Measurements from ENCODE around the gene INSYN2B.

The INSYN2B gene

DNA sequence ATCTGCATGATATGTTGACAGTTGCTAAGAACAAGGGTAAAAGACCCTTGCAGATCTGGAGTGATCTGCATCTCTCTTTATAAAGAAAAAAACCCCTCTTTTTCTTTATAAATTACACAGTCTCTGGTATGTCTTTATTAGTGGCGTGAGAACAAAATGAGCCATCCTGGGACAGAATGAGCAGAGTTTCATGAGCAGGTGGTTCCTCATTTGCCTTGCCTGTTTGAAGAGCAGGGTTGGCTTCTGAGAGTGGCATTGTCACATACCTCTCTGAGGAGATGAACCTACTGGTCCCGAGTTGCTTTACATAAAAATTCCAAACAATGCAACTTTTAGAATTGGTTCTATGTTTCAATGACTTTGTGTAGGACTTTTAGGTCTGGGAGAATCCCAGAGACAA lies 94.3 kb downstream of the INSYN2B start:
- H3K27me3 ChIP-seq (ENCODE audit: control insufficient read depth, insufficient read depth, low read length): no peaks in the 10 kb centered on the region
- no peak overlapping the region for H3K4me3 ChIP-seq (ENCODE audit: low read length)
- H3K4me1 ChIP-seq (ENCODE audit: control insufficient read depth, insufficient read depth, low read length): no peaks in the 10 kb centered on the region
- H3K9ac ChIP-seq (ENCODE audit: low read depth, low read length): no peak overlapping the region
- H3K36me3 ChIP-seq (ENCODE audit: insufficient read depth, low read length): peaks cover 17% of the 10 kb centered on the region
- H3K9me3 ChIP-seq (replicated peaks; ENCODE audit: low read length): no peaks in the 10 kb centered on the region
- no peak overlapping the region for H3K4me2 ChIP-seq (ENCODE audit: low read length)

DNA sequence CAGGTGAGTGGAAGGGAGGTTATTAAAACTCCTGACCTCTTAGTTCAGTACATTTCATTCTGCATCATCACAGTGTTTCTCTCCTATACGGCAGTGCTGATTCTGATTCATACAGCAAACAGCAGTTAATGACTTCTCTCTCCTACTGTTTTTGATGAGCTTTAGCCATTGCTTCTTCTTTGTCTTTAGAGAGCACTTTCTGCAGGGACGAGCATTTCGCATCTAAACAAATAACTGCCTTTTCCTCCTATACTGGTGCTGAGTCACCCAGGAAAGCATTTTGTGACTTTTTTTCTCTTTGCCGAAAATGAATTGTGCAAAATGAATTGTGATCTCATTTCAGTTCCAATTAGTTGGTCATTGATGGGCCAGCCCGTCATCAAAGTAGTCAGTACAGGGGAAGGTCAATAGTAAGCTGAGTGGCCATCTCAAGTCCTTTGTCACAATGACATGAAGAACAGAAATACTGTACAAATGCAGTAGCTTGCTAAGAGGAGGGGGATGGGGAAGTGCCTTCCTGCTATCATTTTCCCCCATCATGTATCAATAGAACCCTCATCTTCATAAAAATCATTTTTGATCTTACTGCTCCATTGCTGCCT lies 98.5 kb downstream of the INSYN2B start:
- Histone ChIP-seq H3K4me2 (ENCODE audit: low read length) (no peak overlapping the region), H3K4me1 (ENCODE audit: control insufficient read depth, insufficient read depth, low read length) (no peaks in the 10 kb centered on the region), H3K4me3 (ENCODE audit: low read length) (no peak overlapping the region), H3K27me3 (ENCODE audit: control insufficient read depth, insufficient read depth, low read length) (no peaks in the 10 kb centered on the region), H3K9me3 (replicated peaks; ENCODE audit: low read length) (no peaks in the 10 kb centered on the region), H3K9ac (ENCODE audit: low read depth, low read length) (no peak overlapping the region), H3K36me3 (ENCODE audit: insufficient read depth, low read length) (peaks cover 41% of the 10 kb centered on the region)

DNA sequence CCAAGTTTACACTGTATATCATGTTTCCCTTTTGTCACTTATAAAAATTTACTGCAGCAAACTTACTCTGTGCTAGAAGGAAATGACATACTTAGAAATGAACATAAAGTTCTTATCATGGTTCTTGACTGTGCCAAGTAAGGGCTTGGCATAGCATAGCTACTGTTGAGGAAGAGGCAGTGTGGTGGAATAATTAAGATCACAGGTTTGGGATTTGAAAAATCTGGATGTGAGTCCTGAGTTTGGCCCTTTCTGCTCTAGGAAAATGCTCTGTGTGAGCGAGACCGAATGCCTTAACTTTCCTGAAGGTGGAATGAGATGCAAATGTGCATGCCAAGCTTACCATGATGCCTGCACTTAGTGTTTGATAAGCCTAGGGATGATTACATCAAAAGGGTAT lies 99.5 kb downstream of the INSYN2B start:
- Histone ChIP-seq H3K36me3 (ENCODE audit: insufficient read depth, low read length) (peaks cover 41% of the 10 kb centered on the region), H3K27me3 (ENCODE audit: control insufficient read depth, insufficient read depth, low read length) (no peaks in the 10 kb centered on the region), H3K4me2 (ENCODE audit: low read length) (no peak overlapping the region), H3K9ac (ENCODE audit: low read depth, low read length) (no peak overlapping the region), H3K9me3 (replicated peaks; ENCODE audit: low read length) (no peaks in the 10 kb centered on the region), H3K4me3 (ENCODE audit: low read length) (no peak overlapping the region), H3K4me1 (ENCODE audit: control insufficient read depth, insufficient read depth, low read length) (no peaks in the 10 kb centered on the region)

DNA sequence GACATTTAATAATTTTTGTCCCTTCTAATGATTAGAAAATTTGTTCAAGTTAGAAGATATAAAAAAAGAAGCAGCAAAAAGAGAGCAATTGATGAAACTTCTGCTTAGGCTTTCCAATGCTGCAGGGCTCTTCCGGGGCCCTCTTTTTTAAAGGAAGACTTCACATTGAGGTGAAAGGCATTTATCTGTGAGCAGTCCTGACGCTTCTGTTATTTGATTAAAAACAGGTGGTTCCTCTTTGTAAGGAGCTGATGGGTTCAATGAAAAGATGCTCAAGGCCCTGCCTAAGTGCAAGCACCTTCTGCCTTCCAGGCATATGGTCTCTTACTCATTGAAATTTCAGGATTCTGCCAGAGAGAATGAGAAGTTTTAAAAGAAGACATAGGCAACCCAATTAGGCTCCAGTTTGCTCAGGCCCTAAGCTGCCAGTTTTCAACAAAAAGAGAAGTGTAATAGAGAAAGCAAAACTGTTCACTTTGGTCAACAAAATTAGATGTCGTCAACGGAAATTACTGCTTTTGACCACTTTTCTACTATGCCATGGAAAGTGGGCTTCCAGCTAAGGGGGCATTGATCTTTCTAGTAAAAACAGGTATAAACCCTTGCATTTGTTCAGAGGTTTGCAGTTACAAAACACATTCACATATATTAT lies 100.2 kb downstream of the INSYN2B start:
- H3K9ac ChIP-seq (ENCODE audit: low read depth, low read length): no peak overlapping the region
- H3K36me3 ChIP-seq (ENCODE audit: insufficient read depth, low read length): peaks cover 46% of the 10 kb centered on the region
- no peak overlapping the region for H3K4me3 ChIP-seq (ENCODE audit: low read length)
- no peak overlapping the region for H3K4me2 ChIP-seq (ENCODE audit: low read length)
- H3K9me3 ChIP-seq (replicated peaks; ENCODE audit: low read length): no peaks in the 10 kb centered on the region
- H3K4me1 ChIP-seq (ENCODE audit: control insufficient read depth, insufficient read depth, low read length): no peaks in the 10 kb centered on the region
- no peaks in the 10 kb centered on the region for H3K27me3 ChIP-seq (ENCODE audit: control insufficient read depth, insufficient read depth, low read length)

DNA sequence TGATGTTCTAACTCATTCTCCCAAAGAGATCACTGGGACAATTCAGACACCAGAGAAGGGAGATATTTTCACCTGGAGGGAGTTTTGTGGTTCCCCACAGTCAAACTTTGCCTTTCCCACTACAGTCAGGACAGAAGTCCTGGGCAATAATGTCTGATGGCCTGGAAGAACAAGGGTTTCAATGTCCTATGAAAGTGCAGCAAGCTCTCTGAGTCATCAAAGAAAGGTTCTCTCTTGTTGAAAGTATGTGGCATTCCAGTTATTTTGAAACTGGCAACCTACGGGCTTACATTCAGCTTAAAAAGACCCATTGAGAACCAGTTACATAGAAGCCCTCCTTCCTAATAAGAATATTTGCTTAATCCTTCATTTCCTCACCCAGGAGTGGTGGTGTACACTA lies 103.9 kb downstream of the INSYN2B start:
- Histone ChIP-seq H3K27me3 (ENCODE audit: control insufficient read depth, insufficient read depth, low read length) (no peaks in the 10 kb centered on the region), H3K9ac (ENCODE audit: low read depth, low read length) (no peak overlapping the region), H3K4me3 (ENCODE audit: low read length) (no peak overlapping the region), H3K4me2 (ENCODE audit: low read length) (no peak overlapping the region), H3K9me3 (replicated peaks; ENCODE audit: low read length) (no peaks in the 10 kb centered on the region), H3K4me1 (ENCODE audit: control insufficient read depth, insufficient read depth, low read length) (no peaks in the 10 kb centered on the region), H3K36me3 (ENCODE audit: insufficient read depth, low read length) (peaks cover 44% of the 10 kb centered on the region)

DNA sequence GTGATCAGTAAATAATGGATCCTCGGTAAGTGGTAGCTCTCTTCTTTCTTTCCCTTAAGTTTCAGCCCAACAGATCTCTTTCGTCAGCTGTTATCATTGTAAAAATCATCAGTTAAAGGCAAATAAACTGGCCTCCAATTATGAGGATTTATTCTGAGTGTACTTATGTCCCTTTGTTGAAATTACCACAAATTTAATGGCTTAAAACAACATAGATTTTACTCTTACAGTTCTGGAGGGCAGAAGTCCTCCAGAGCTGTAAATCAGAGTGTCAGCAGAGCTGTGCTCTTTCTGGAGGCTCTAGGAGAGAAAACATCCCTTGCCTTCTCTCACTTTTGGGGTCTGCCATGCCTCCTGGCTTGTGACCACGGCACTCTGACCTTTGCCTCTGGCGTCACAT lies 104.6 kb downstream of the INSYN2B start:
- H3K27me3 ChIP-seq (ENCODE audit: control insufficient read depth, insufficient read depth, low read length): no peaks in the 10 kb centered on the region
- H3K4me2 ChIP-seq (ENCODE audit: low read length): no peak overlapping the region
- no peaks in the 10 kb centered on the region for H3K9me3 ChIP-seq (replicated peaks; ENCODE audit: low read length)
- H3K36me3 ChIP-seq (ENCODE audit: insufficient read depth, low read length): peaks cover 37% of the 10 kb centered on the region
- no peak overlapping the region for H3K9ac ChIP-seq (ENCODE audit: low read depth, low read length)
- no peaks in the 10 kb centered on the region for H3K4me1 ChIP-seq (ENCODE audit: control insufficient read depth, insufficient read depth, low read length)
- H3K4me3 ChIP-seq (ENCODE audit: low read length): no peak overlapping the region

DNA sequence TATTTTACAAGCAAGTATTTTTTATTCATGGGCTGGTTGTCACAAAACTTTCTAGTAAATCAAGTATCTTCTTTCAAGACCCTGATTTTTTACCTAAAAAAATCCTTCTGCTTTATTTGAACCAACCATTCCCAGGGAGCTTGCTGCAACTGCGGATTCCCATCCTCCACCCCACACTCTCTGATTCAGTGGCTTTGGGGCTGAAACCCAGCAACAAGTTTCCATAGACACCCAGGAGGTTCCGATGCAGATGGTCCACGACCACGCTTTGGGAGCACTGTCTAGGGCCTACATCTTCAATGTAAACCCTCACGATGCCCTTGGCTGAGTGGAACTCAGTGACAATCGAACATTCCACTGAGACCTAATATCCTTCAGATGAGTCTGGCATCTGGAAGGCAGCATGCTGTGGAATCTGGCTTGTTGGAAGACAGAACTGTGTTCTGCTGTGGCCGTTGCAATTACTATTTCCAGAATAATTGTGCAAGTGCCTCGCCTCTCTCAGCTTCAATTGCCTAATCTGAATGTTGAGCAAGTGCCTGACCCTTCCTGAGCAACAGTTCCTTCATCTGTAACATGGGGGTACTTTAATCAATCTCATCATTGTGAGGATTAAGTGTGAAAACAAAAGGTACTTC lies 105.1 kb downstream of the INSYN2B start:
- no peaks in the 10 kb centered on the region for H3K9me3 ChIP-seq (replicated peaks; ENCODE audit: low read length)
- no peak overlapping the region for H3K9ac ChIP-seq (ENCODE audit: low read depth, low read length)
- H3K4me2 ChIP-seq (ENCODE audit: low read length): no peak overlapping the region
- H3K27me3 ChIP-seq (ENCODE audit: control insufficient read depth, insufficient read depth, low read length): no peaks in the 10 kb centered on the region
- no peaks in the 10 kb centered on the region for H3K4me1 ChIP-seq (ENCODE audit: control insufficient read depth, insufficient read depth, low read length)
- peaks cover 34% of the 10 kb centered on the region for H3K36me3 ChIP-seq (ENCODE audit: insufficient read depth, low read length)
- no peak overlapping the region for H3K4me3 ChIP-seq (ENCODE audit: low read length)

DNA sequence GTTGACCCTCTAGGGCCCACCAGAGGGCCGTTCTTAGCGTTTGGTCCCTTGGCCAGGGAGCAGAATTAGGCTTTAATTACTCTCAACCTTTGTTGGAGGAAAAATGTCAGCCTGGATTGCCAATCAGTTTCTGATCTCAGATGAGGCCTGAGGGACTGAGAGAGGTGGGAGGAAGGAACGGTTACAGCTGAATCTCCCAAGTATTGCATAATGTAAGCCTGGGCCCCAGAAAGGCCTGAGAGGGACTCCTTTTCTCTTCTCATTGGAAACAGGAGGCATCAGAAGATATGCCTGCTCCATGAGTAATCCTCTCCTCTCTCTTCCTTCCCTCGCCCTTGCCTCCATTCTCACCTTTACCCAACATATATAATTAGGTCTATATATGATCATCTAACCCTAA lies 105.7 kb downstream of the INSYN2B start:
- H3K9ac ChIP-seq (ENCODE audit: low read depth, low read length): no peak overlapping the region

DNA sequence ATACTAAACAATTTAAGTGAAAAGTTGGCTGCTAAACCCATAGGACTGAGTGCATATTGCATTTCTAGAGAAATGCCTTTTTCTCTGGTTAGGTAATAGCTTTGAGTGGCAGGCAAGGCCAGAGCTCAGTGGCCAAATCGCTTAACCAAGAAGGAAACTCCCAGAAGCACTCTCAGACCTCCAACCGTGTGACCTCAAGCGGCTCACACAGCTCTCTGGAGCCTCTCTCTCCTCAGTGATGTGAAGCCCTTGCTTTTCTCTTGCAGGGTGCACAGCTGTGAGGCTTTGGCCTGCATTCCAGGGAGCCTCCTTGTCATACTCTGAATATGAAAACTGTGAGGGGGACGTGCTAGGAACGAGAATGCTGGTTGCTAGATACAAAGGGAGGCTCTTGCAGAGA lies 106.7 kb downstream of the INSYN2B start:
- no peaks in the 10 kb centered on the region for H3K27me3 ChIP-seq (ENCODE audit: control insufficient read depth, insufficient read depth, low read length)
- H3K4me2 ChIP-seq (ENCODE audit: low read length): no peak overlapping the region
- H3K9ac ChIP-seq (ENCODE audit: low read depth, low read length): no peak overlapping the region
- H3K9me3 ChIP-seq (replicated peaks; ENCODE audit: low read length): no peaks in the 10 kb centered on the region
- no peaks in the 10 kb centered on the region for H3K4me1 ChIP-seq (ENCODE audit: control insufficient read depth, insufficient read depth, low read length)
- H3K36me3 ChIP-seq (ENCODE audit: insufficient read depth, low read length): peaks cover 27% of the 10 kb centered on the region
- no peak overlapping the region for H3K4me3 ChIP-seq (ENCODE audit: low read length)

More for the DNA sequence above, 105.7 kb downstream of the INSYN2B start:
- Histone ChIP-seq H3K4me2 (ENCODE audit: low read length) (no peak overlapping the region), H3K36me3 (ENCODE audit: insufficient read depth, low read length) (peaks cover 31% of the 10 kb centered on the region), H3K4me1 (ENCODE audit: control insufficient read depth, insufficient read depth, low read length) (no peaks in the 10 kb centered on the region), H3K27me3 (ENCODE audit: control insufficient read depth, insufficient read depth, low read length) (no peaks in the 10 kb centered on the region), H3K9me3 (replicated peaks; ENCODE audit: low read length) (no peaks in the 10 kb centered on the region), H3K4me3 (ENCODE audit: low read length) (no peak overlapping the region)

DNA sequence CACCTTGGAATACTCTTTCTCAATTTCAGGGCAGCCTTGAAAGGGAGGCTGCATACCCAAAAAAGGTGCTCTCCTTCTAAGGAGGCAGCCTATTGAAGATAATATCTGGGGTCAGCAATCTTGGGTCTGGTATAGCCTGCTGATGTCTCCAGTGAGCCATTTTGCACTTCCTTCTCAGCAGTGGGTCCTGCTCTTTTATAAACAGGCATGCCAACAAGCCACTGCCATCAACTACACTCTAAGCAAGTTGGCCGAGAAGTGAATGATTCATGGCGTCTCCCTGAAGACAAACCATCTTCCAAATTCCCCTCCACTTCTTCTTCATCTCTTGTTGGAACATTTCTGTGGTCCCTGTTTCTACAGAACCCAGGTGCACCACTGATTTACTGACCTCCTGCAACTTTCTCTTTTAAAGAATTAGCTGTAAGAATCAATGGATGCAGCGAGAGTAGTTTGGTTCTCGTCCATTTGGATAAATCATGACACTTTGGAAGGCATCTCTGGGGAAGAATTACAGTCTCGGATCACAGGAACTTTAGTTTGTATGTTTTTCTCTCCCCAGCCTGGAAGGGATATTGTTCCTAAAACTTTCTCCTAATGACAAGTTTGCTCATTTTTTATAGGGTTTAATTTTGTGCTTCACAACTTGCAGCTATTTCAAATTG lies 108.3 kb downstream of the INSYN2B start:
- Histone ChIP-seq H3K4me3 (ENCODE audit: low read length) (no peak overlapping the region), H3K36me3 (ENCODE audit: insufficient read depth, low read length) (peaks cover 17% of the 10 kb centered on the region), H3K9ac (ENCODE audit: low read depth, low read length) (no peak overlapping the region), H3K9me3 (replicated peaks; ENCODE audit: low read length) (no peaks in the 10 kb centered on the region), H3K4me1 (ENCODE audit: control insufficient read depth, insufficient read depth, low read length) (no peaks in the 10 kb centered on the region), H3K4me2 (ENCODE audit: low read length) (no peak overlapping the region), H3K27me3 (ENCODE audit: control insufficient read depth, insufficient read depth, low read length) (no peaks in the 10 kb centered on the region)

DNA sequence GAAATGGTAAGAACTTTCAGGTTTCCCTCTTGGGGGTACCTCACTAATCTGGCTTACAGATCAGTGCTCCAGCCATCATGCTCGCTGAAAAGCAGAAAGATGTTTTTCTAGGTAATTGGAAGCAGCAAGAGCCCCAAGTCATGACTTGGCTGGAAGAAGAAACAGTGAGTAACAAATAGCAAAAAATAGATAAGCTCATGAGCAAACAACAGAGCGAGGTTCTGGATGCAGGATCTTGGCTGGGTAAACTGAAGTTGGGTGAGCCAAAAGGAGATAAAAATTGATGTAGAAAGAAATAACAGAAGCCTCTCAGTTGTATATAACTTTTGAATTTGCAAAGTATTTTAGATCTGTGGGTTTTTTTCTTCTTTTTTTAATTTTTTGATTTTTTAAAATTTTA lies 110.1 kb downstream of the INSYN2B start:
- Histone ChIP-seq H3K9me3 (replicated peaks; ENCODE audit: low read length) (no peaks in the 10 kb centered on the region), H3K4me2 (ENCODE audit: low read length) (no peak overlapping the region), H3K9ac (ENCODE audit: low read depth, low read length) (no peak overlapping the region), H3K4me3 (ENCODE audit: low read length) (no peak overlapping the region), H3K27me3 (ENCODE audit: control insufficient read depth, insufficient read depth, low read length) (no peaks in the 10 kb centered on the region), H3K36me3 (ENCODE audit: insufficient read depth, low read length) (peaks cover 13% of the 10 kb centered on the region), H3K4me1 (ENCODE audit: control insufficient read depth, insufficient read depth, low read length) (no peaks in the 10 kb centered on the region)
